ENCODE data around the gene TMOD1.

DNA sequence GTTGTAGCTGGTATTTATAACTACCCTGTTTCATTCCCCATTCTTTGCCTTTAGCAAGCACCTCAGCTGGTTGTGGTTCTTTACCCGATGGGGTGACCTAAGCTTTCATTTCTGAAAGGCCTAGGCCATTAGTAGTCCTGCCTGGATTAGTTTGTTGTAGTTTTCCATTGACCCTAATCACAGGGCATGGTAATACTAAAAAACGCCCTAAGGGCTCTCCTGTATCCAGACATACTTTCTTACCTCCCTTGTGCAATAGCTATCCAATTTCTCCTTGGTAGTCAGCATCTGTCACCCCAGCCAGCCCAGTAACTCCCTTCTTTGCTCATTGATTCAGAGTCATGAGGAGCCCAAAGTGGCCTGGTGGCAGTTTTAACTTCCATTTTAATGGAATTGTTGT is 24.0 kb downstream of the TMOD1 start:
- TF ChIP-seq GATA3 (IDR thresholded peaks at IDR 0.05; ENCODE audit: low read depth, low read length) (no peak), GATA2 (IDR thresholded peaks at IDR 0.05; ENCODE audit: low read depth, low read length) (no peak)

Measured in SH-SY5Y (cell line).